ENCODE measurements around the gene DLL1. TPM values are rescaled to one million over a fixed set of nuclear protein-coding genes. Genes with fewer than 3 reads are reported as not detected.

The DLL1 gene
- total RNA-seq, 1 experiment from 2014 or later: 0.84 TPM

GRCh38 chr6:170274713-170275560 is 15.9 kb downstream of the DLL1 start:
- H2AFZ ChIP-seq (ENCODE audit: low read length): no peak overlapping the region
- no peak overlapping the region for H3K9ac ChIP-seq (ENCODE audit: low read length)
- no peaks in the 10 kb centered on the region for H3K9me2 ChIP-seq (replicated peaks; ENCODE audit: low read length)
- H3K79me2 ChIP-seq (ENCODE audit: low read length): no peaks in the 10 kb centered on the region
- intact Hi-C loops (cut with micrococcal nuclease): no loop called here
- TF ChIP-seq EZH2phosphoT487 (IDR thresholded peaks at IDR 0.05; ENCODE audit: borderline replicate concordance, low read length) (no peak), CTCF (conservative IDR thresholded peaks at IDR 0.05; ENCODE audit: low read depth, low read length) (no peak), EZH2 (IDR thresholded peaks at IDR 0.05; ENCODE audit: low read length, unreplicated experiment) (no peak)
- no peaks in the 10 kb centered on the region for H4K20me1 ChIP-seq (ENCODE audit: low read length)
- H3K27me3 ChIP-seq (ENCODE audit: low read length): no peaks in the 10 kb centered on the region
- POLR2A ChIA-PET (ENCODE audit: unreplicated experiment): no interaction called here
- no peaks in the 10 kb centered on the region for H3F3A ChIP-seq (ENCODE audit: low read length, unreplicated experiment)
- no peaks in the 10 kb centered on the region for H3K9me3 ChIP-seq (ENCODE audit: low read length)
- BruUV-seq (replicated peaks): no TSS peak
- H3K4me1 ChIP-seq (ENCODE audit: insufficient read depth, low read length): peaks cover 4% of the 10 kb centered on the region; the same call in 1 of the 2 replicates
- no peak for DNase-seq
- no peak overlapping the region for H3K4me2 ChIP-seq (ENCODE audit: low read length)
- no peaks in the 10 kb centered on the region for H3K36me3 ChIP-seq (ENCODE audit: low read depth, low read length)
- no peak for ATAC-seq
- CTCF ChIA-PET: no interaction called here
- no peak overlapping the region for H3K4me3 ChIP-seq (ENCODE audit: low read length)
- no peak overlapping the region for H3K27ac ChIP-seq (ENCODE audit: low read length)

- no peak overlapping the region for H3K27ac ChIP-seq (ENCODE audit: low read length)
- ChIA-PET CTCF (no interaction called here), POLR2A (ENCODE audit: unreplicated experiment) (no interaction called here)
- no peaks in the 10 kb centered on the region for H3F3A ChIP-seq (ENCODE audit: low read length, unreplicated experiment)
- H4K20me1 ChIP-seq (ENCODE audit: low read length): no peaks in the 10 kb centered on the region
- H2AFZ ChIP-seq (ENCODE audit: low read length): no peak overlapping the region
- no peaks in the 10 kb centered on the region for H3K27me3 ChIP-seq (ENCODE audit: low read length)
- intact Hi-C loops (cut with micrococcal nuclease): no loop called here
- no peaks in the 10 kb centered on the region for H3K9me2 ChIP-seq (replicated peaks; ENCODE audit: low read length)
- no peak for DNase-seq
- no TSS peak for BruUV-seq (replicated peaks)
- no peak for ATAC-seq
- no peak overlapping the region for H3K4me2 ChIP-seq (ENCODE audit: low read length)
- H3K79me2 ChIP-seq (ENCODE audit: low read length): no peaks in the 10 kb centered on the region
- no peaks in the 10 kb centered on the region for H3K36me3 ChIP-seq (ENCODE audit: low read depth, low read length)
- no peak for TF ChIP-seq EZH2phosphoT487 (IDR thresholded peaks at IDR 0.05; ENCODE audit: borderline replicate concordance, low read length)
- no peak for TF ChIP-seq CTCF (conservative IDR thresholded peaks at IDR 0.05; ENCODE audit: low read depth, low read length)
- no peak for TF ChIP-seq EZH2 (IDR thresholded peaks at IDR 0.05; ENCODE audit: low read length, unreplicated experiment)
- no peak overlapping the region for H3K4me3 ChIP-seq (ENCODE audit: low read length)
- no peaks in the 10 kb centered on the region for H3K4me1 ChIP-seq (ENCODE audit: insufficient read depth, low read length)
- H3K9me3 ChIP-seq (ENCODE audit: low read length): no peaks in the 10 kb centered on the region
- no peak overlapping the region for H3K9ac ChIP-seq (ENCODE audit: low read length)
Observed at GRCh38 chr6:170273681-170274080, 17.2 kb downstream of the DLL1 start.

- Histone ChIP-seq H3K4me1 (ENCODE audit: insufficient read depth, low read length) (no peaks in the 10 kb centered on the region), H3K9me3 (ENCODE audit: low read length) (no peaks in the 10 kb centered on the region), H3K79me2 (ENCODE audit: low read length) (no peaks in the 10 kb centered on the region), H3K9me2 (replicated peaks; ENCODE audit: low read length) (no peaks in the 10 kb centered on the region), H3K9ac (ENCODE audit: low read length) (no peak overlapping the region), H3K27me3 (ENCODE audit: low read length) (no peaks in the 10 kb centered on the region), H2AFZ (ENCODE audit: low read length) (no peak overlapping the region), H4K20me1 (ENCODE audit: low read length) (no peaks in the 10 kb centered on the region), H3K4me3 (ENCODE audit: low read length) (no peak overlapping the region), H3F3A (ENCODE audit: low read length, unreplicated experiment) (no peaks in the 10 kb centered on the region), H3K36me3 (ENCODE audit: low read depth, low read length) (no peaks in the 10 kb centered on the region), H3K4me2 (ENCODE audit: low read length) (no peak overlapping the region), H3K27ac (ENCODE audit: low read length) (no peak overlapping the region)
- TF ChIP-seq EZH2 (IDR thresholded peaks at IDR 0.05; ENCODE audit: low read length, unreplicated experiment): no peak
- TF ChIP-seq CTCF (conservative IDR thresholded peaks at IDR 0.05; ENCODE audit: low read depth, low read length): no peak
- no peak for TF ChIP-seq EZH2phosphoT487 (IDR thresholded peaks at IDR 0.05; ENCODE audit: borderline replicate concordance, low read length)
- DNase-seq: no peak
- ChIA-PET POLR2A (ENCODE audit: unreplicated experiment) (no interaction called here), CTCF (no interaction called here)
- no peak for ATAC-seq
- intact Hi-C loops (cut with micrococcal nuclease): no loop called here
- BruUV-seq (replicated peaks): no TSS peak
Observed at GRCh38 chr6:170273191-170273590, 17.7 kb downstream of the DLL1 start.
